GM10266 (cell line): Measurements from ENCODE around the gene IGFN1.

Experiments used
- DNase-seq: peaks from one replicate; pipeline ENCODE4 v3.0.0; 2012; ENCODE audit errors: extremely low spot score
- TF ChIP-seq, protein P1 (sequence below): IDR thresholded peaks from 2 replicates; pipeline ENCODE4 v1.5.1; 2012; ENCODE audit warnings: mild to moderate bottlenecking, low read depth; ENCODE audit not compliant: control insufficient read depth, insufficient read depth; ENCODE audit errors: missing control alignments

Gene IGFN1

DNA sequence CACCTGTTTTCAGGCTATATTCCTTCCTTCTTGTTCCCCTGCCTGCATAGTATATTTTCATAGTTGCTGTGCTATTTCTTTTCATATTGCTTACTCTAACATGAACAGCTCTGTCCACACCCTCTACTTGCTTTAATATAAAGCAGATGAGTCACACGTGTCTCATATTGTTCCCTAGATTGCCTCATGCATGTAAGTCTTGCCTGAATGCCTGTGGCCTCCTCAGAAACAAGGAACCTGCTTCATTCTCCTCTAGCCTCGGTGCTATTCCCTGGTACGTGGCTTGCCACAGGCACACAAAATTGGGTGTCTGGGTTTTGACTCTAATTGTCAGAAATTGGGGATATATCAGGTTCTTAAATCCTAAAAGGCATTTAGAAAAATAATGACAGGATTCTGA, 76.2 kb downstream of the IGFN1 start:
- TF ChIP-seq, protein P1, sequence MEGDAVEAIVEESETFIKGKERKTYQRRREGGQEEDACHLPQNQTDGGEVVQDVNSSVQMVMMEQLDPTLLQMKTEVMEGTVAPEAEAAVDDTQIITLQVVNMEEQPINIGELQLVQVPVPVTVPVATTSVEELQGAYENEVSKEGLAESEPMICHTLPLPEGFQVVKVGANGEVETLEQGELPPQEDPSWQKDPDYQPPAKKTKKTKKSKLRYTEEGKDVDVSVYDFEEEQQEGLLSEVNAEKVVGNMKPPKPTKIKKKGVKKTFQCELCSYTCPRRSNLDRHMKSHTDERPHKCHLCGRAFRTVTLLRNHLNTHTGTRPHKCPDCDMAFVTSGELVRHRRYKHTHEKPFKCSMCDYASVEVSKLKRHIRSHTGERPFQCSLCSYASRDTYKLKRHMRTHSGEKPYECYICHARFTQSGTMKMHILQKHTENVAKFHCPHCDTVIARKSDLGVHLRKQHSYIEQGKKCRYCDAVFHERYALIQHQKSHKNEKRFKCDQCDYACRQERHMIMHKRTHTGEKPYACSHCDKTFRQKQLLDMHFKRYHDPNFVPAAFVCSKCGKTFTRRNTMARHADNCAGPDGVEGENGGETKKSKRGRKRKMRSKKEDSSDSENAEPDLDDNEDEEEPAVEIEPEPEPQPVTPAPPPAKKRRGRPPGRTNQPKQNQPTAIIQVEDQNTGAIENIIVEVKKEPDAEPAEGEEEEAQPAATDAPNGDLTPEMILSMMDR: no peak
- DNase-seq: no peak

DNA sequence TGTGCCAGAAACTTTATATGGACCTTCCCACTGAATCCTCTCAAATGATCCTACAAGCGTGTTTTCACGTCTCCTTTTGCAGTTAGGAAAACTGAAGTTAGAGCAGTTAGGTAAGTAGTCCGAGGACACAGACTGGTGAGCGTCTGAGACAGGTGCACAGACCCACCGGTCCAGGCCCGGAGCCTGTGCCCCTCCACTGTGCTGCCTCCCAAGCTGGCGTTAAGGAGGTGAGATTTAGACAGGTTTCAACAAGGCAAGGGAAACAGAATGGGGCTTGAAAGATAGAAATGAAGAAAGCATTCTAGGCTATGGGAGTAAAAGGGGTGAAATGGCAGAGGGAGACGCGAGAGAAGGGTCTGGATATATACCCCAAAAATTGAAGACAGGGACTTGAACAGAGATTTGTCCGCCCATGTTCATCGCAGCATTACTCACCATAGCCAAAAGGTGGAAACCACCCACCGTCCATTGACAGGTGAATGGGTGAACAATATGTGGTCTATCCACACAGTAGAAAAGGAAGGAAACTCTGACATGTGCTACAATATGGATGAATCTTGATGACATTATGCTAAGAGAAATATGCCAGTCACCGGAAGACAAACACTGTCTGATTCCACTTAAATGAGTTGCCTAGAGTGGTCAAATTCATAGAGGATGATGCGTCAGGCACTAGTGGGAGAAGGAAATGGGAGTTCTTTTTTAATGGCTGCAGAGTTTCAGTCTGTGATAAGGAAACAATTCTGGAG, 77.0 kb downstream of the IGFN1 start:
- DNase-seq: no peak
- TF ChIP-seq, protein P1: no peak

DNA sequence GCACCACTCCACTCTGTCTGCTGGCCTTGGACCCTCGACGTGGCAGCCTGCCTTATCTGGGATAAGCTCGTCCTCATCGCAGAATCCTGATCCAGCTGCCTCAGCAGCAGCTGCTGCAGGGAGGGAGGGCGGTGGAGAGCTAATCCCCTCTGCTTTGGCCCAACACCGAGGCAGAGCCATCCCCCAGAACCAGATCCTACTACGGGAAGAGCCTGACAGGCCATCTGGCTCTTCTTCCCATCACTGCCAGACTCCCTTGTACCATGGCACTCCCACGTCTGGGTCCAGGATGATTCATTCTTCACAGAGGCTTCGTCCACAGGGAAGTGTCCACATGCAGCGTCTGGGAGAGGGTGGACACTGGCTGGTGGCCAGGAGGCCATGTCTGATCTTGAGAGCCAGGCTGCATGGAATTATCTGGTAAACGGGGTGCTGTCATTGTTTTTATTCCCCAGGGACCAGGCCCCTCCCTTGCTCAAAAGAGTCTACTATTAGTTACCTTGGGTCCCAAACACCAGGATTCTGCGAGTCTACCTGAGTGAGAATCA, 78.1 kb downstream of the IGFN1 start:
- TF ChIP-seq, protein P1: no peak
- no peak for DNase-seq

DNA sequence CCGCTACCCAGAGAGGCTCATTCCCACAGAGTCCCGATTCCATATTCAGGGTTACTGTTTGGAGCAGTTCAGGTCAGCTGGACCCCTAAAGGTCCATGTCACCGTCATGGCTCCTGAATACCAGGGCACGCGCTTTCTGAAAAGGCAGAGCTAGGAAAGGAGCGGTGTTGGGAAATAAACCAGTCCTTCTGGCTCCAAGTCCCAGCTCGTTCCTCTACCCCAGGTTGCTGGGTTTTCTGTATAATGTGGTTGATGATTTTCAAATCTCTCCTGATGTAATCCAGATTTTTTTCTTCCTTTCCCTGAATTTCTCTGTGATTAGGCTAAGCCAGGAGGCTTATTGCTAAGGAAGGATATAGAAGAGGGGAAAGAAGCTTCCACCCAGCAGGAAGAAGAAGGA, 78.7 kb downstream of the IGFN1 start:
- no peak for DNase-seq
- TF ChIP-seq, protein P1: no peak

DNA sequence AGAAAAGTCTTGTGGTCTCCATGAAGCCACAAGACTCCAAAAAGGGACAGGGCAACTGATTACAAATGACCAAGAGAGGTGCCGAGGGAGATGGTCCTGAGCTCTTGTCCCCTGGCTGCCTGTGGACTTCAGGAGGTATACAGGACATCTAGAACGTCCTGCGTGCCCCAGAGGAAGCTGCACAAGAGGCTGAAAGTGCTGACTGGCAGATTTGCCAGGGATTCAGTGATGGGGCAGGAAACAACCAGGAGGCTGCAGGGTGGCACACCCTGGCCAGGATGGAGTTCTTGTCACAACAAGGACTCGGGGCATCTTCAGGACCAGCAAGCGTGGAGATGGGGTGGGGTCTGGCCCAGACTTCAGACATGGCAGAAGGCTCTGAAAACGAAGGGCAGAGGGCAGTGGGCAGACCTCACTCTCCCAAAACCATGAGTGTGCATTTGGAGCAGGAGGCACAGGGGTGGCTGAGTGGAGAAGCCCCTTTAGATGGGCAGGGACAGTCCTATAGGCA, 79.3 kb downstream of the IGFN1 start:
- DNase-seq: no peak
- TF ChIP-seq, protein P1: no peak

DNA sequence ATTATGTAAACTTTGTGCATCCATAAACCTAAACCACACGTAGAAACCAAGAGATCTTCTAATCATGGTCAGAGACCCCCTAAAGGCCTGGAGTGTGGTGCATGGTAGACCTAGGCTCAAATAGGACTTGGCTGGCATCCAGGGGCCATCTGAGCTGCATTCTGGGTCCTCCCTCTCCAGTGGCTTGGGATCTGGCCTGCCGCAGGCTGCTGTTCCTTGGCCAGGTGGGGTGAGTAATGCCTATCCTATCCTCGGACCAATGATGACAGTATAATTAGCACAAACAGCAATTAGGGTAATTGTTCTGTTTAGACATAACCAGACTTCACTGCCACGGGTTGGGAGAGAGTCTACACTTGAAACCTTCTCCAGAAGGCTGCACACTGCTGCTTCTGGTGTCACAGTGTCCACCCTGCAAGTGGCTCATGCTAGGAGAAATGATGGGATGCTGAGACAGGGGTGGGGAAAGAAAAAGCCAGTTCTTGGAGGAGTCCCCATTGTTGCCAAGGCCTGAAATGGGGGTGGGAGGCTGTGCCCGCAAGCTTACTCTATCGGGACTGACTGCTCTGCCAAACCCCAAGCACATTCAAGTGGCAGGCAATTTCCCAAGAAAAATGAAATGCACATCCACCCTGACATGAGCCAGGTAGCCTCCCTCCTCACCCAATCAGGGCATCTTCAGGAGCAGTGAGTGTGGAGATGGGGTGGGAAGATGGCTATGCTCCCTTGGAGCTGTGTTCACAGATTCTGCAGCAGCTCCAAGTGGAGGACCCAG, 80.2 kb downstream of the IGFN1 start:
- DNase-seq: no peak
- TF ChIP-seq, protein P1: no peak
